Stimulated activated CD4-positive, alpha-beta T cell treated with anti-CD3 and anti-CD28 coated beads, Interleukin-4, amount 100 ng/mL, for 4 hours (primary cell): ENCODE results near the gene DRC3.
A peak's percentile ranks its signal among the peaks of the same experiment; 100 is the strongest.

Source experiments
- DNase-seq, 2 experiments: peaks; one replicate each; pipeline ENCODE4 v3.0.0-alpha.2; 2020

DRC3 gene

GRCh38 chr17:17970699-17971430 is 1.8 kb upstream of the DRC3 start:
- DNase-seq = no peak

GRCh38 chr17:17971431-17972125 is 1.1 kb upstream of the DRC3 start:
- peak; percentile 16 to 22 for DNase-seq

GRCh38 chr17:17972952-17973254 is 241 bp downstream of the DRC3 start:
- DNase-seq = no peak

GRCh38 chr17:17975436-17975835 is 2.8 kb downstream of the DRC3 start:
- no peak for DNase-seq

- no peak for DNase-seq
Observed at GRCh38 chr17:17976931-17977570, 4.4 kb downstream of the DRC3 start.

GRCh38 chr17:17978481-17979424 is 6.1 kb downstream of the DRC3 start:
- DNase-seq = no peak

- no peak for DNase-seq
Observed at GRCh38 chr17:17979778-17980177, 7.1 kb downstream of the DRC3 start.

GRCh38 chr17:17981330-17981729 is 8.7 kb downstream of the DRC3 start:
- no peak for DNase-seq

GRCh38 chr17:17982801-17983200 is 10.1 kb downstream of the DRC3 start:
- no peak for DNase-seq

- DNase-seq = no peak
Observed at GRCh38 chr17:17983376-17983775, 10.7 kb downstream of the DRC3 start.

GRCh38 chr17:17983776-17984175 is 11.1 kb downstream of the DRC3 start:
- DNase-seq = no peak

- no peak for DNase-seq
Observed at GRCh38 chr17:17985153-17985552, 12.5 kb downstream of the DRC3 start.

GRCh38 chr17:17985555-17985954 is 12.9 kb downstream of the DRC3 start:
- DNase-seq = no peak

GRCh38 chr17:17987187-17987896 is 14.7 kb downstream of the DRC3 start:
- DNase-seq = no peak

- DNase-seq = no peak
Observed at GRCh38 chr17:17987901-17988300, 15.2 kb downstream of the DRC3 start.

GRCh38 chr17:17988427-17988945 is 15.8 kb downstream of the DRC3 start:
- no peak for DNase-seq

- DNase-seq = no peak
Observed at GRCh38 chr17:17989081-17989480, 16.4 kb downstream of the DRC3 start.

GRCh38 chr17:17989618-17990017 is 17.0 kb downstream of the DRC3 start:
- DNase-seq = no peak

- no peak for DNase-seq
Observed at GRCh38 chr17:17990282-17990681, 17.6 kb downstream of the DRC3 start.

- no peak for DNase-seq
Observed at GRCh38 chr17:17993366-17993765, 20.7 kb downstream of the DRC3 start.

- DNase-seq = no peak
Observed at GRCh38 chr17:17993852-17994251, 21.2 kb downstream of the DRC3 start.
